GM13976 (cell line): ENCODE results near the gene ARID2.

Experiments used
- DNase-seq: peaks from one replicate; pipeline ENCODE4 v3.0.0; 2012; ENCODE audit warnings: low spot score
- CTCF ChIP-seq: IDR thresholded peaks from 2 replicates; pipeline ENCODE4 v1.5.1; 2012; ENCODE audit warnings: borderline replicate concordance, mild to moderate bottlenecking; ENCODE audit not compliant: insufficient read depth; ENCODE audit errors: extremely low read depth, missing control alignments, control extremely low read depth
- in situ Hi-C: fragments of 300-500 bp; cut with MboI; formaldehyde crosslinking; loops from one replicate; pipeline ENCODE4 v1.12.0; 2022; ENCODE audit warnings: low sequenced_read_pairs, mixed read lengths, inconsistent platforms; ENCODE audit not compliant: unreplicated experiment

Gene ARID2

GRCh38 chr12:45773747-45774146 lies 44.2 kb downstream of the ARID2 start:
- no peak for TF ChIP-seq CTCF
- in situ Hi-C loops: no loop called here
- no peak for DNase-seq

- DNase-seq: no peak
- no peak for TF ChIP-seq CTCF
- in situ Hi-C loops: no loop called here
These were observed 45.1 kb downstream of the ARID2 start for GRCh38 chr12:45774508-45775162.

- in situ Hi-C loops: no loop called here
- DNase-seq: no peak
- no peak for TF ChIP-seq CTCF
These were observed 46.0 kb downstream of the ARID2 start for GRCh38 chr12:45775465-45775864.

- no peak for TF ChIP-seq CTCF
- in situ Hi-C loops: no loop called here
These were observed 46.5 kb downstream of the ARID2 start for GRCh38 chr12:45775964-45776363.

GRCh38 chr12:45779936-45780335 lies 50.4 kb downstream of the ARID2 start:
- TF ChIP-seq CTCF: no peak
- in situ Hi-C loops: no loop called here

More at GRCh38 chr12:45775964-45776363, 46.5 kb downstream of the ARID2 start:
- DNase-seq: no peak

GRCh38 chr12:45781080-45781479 lies 51.6 kb downstream of the ARID2 start:
- no peak for TF ChIP-seq CTCF
- in situ Hi-C loops: no loop called here
- no peak for DNase-seq

More at GRCh38 chr12:45779936-45780335, 50.4 kb downstream of the ARID2 start:
- no peak for DNase-seq
